Ammon's horn (tissue), 1 donor: ENCODE measurements around the gene BST1.
A peak's percentile ranks its signal among the peaks of the same experiment; 100 is the strongest.

Source experiments
- DNase-seq: peaks from one replicate; pipeline ENCODE4 v3.0.0-alpha.2; 2016; ENCODE audit warnings: low spot score

Gene BST1

GRCh38 chr4:15676039-15676438 is 26.8 kb upstream of the BST1 start:
- no peak for DNase-seq

GRCh38 chr4:15676899-15677298 is 26.0 kb upstream of the BST1 start:
- DNase-seq: no peak

GRCh38 chr4:15677507-15677988 is 25.3 kb upstream of the BST1 start:
- DNase-seq: no peak

- DNase-seq: no peak
Observed at GRCh38 chr4:15681067-15681371, 21.8 kb upstream of the BST1 start.

- peak; percentile 98 for DNase-seq
Observed at GRCh38 chr4:15681372-15682241, 21.3 kb upstream of the BST1 start, which contains the start of gene FAM200B. FAM200B (plus strand) TSS chr4:15681827; CDS start chr4:15686978, 5,151 bp downstream.

DNA sequence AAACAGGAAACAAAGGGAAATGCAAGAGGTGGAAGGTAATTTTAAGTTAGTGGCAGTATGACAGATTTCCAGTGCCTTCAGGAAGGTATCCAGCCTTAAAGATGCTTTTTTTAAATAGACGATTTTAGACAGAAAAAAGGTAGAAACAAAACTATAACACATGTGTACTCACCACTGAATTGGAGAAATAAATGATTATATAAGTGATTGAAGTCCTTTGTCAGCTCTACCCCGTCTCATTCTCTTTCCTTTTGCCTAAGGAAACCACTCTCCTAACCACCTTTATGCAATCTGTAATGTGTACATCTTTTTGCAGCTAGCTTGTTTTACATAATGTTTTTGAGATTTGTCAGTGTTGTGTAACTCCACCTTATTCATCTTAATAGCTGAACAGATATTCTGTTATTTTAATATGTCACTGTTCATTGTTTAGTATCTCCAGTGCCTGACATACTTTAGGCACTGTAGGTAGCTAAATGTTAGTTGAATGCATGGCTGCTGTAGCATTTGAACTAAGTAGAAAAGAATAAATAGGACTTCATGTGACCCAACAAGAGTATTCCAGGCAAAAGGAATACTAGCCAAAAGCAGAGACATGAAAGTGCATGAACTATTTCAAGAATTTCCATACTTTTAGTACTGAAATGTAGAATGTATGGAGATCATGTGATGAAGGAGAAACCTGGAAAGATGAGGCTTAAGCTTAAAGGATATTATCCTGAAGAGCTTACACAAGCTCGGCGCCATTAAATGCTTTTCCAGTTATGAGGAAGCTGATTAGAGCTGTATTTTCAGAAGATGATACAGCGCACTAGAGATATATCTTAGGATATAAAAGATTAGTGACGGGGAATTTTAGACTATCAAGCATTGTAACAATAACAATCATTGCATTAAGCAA is 20.4 kb upstream of the BST1 start:
- DNase-seq: no peak

- no peak for DNase-seq
Observed at GRCh38 chr4:15683143-15683495, 19.7 kb upstream of the BST1 start.

- DNase-seq: no peak
Observed at GRCh38 chr4:15684498-15684897, 18.4 kb upstream of the BST1 start.

DNA sequence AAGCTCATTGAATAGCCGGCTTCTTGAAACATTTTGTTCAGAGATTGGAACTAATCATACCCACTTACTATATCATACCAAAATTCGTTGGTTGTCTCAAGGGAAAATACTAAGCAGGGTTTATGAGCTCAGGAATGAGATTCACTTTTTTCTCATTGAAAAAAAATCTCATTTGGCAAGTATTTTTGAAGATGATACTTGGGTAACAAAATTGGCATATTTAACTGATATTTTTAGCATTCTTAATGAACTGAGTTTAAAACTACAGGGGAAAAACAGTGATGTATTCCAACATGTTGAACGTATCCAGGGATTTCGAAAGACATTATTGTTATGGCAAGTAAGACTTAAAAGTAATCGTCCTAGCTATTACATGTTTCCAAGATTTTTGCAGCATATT is 14.8 kb upstream of the BST1 start:
- DNase-seq: no peak

GRCh38 chr4:15689540-15689939 is 13.3 kb upstream of the BST1 start:
- DNase-seq: no peak

- no peak for DNase-seq
Observed at GRCh38 chr4:15690020-15690809, 12.7 kb upstream of the BST1 start.

- DNase-seq: peak; percentile 34
Observed at GRCh38 chr4:15691346-15692135, 11.3 kb upstream of the BST1 start.

DNA sequence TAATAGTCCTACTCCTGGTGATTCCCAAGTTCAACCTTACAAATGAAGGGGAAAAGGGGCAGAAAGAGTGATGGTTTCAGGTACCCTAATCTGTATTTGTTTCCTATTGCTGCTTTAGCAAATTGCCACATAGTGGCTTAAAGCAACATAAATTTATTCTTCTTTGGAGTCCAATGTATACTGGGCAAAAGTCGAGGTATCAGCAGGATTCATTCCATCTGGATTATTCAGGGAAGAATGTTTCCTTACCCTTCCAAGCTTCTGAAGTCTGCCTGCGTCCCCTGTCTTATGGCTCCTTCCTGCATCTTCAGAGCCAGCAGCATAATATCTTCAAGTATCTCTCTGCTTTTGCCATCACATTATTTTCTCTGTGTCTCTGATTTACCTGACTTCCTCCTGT is 10.3 kb upstream of the BST1 start:
- no peak for DNase-seq

GRCh38 chr4:15694431-15694830 is 8.4 kb upstream of the BST1 start:
- no peak for DNase-seq

DNA sequence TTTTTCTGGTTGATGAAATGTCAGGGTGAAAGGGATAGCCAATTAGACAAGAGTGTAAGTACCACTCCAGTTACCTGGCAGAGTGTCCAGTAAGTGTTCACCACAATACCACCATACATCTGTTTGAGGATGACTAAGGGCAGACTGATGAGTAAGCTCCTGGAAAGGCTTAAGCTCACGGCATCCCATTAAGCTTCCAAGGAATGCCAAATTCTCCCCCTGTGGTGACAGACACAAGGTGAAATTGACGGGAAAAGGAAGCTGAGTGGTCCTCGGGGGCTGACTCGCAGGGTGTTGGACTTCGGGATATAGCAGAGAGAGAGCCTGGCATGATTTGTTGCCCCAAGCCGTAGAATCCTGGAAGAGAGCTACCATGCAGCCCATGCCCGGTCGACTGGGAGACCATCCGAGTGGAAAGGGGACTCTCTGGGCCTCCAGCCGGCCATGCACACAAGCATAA is 7.6 kb upstream of the BST1 start:
- DNase-seq: no peak

DNA sequence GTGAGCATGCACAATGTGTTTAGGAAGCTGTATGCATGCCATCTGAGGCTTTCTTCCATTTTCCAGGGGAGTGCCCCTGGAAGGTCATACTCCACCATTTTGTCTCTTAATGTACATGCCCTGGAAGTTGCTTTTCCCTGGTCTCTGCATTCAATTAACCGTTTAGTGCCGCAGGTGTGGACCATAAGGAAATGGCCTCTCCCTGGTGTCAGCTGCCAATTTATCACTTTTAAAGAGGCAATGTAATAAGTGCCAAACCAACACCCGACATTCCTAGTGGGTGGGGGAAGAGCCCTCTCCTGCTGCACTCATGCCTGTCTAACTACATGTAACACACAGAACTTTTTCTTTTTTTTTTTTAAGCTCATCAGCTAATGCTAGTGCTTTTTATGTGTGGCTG is 7.1 kb upstream of the BST1 start:
- no peak for DNase-seq

- DNase-seq: no peak
Observed at GRCh38 chr4:15696866-15697265, 6.0 kb upstream of the BST1 start.

- DNase-seq: no peak
Observed at GRCh38 chr4:15703439-15703838, 574 bp downstream of the BST1 start.

DNA sequence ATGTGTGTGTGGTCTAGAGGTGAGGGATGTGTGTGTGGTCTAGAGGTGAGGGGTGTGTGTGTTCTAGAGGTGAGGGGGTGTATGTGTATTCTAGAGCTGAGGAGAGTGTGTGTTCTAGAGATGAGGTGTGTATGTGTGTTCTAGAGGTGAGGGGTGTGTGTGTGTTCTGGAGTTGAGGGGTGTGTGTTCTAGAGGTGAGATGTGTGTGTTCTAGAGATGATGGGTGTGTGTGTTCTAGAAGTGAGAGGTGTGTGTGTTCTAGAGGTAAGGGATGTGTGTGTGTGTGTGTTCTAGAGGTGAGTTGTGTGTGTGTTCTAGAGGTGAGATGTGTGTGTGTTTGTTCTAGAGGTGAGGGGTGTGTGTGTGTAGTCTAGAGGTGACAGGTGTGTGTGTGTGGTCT is 1.3 kb downstream of the BST1 start:
- DNase-seq: no peak

GRCh38 chr4:15706646-15707362 is 3.9 kb downstream of the BST1 start:
- no peak for DNase-seq

GRCh38 chr4:15707363-15707715 is 4.5 kb downstream of the BST1 start:
- no peak for DNase-seq
